CD4-positive, alpha-beta T cell treated with Interleukin-21 for 1 hour (primary cell): ENCODE data around the gene PTK7.
"Not testable (repeated sequence)": the region's sequence is repeated elsewhere in the genome, so short reads cannot be mapped to it uniquely, and the experiment has no call there.

Source experiments
- DNase-seq: peaks from one replicate; pipeline ENCODE4 v3.0.0-alpha.2; 2020

The PTK7 gene

DNA sequence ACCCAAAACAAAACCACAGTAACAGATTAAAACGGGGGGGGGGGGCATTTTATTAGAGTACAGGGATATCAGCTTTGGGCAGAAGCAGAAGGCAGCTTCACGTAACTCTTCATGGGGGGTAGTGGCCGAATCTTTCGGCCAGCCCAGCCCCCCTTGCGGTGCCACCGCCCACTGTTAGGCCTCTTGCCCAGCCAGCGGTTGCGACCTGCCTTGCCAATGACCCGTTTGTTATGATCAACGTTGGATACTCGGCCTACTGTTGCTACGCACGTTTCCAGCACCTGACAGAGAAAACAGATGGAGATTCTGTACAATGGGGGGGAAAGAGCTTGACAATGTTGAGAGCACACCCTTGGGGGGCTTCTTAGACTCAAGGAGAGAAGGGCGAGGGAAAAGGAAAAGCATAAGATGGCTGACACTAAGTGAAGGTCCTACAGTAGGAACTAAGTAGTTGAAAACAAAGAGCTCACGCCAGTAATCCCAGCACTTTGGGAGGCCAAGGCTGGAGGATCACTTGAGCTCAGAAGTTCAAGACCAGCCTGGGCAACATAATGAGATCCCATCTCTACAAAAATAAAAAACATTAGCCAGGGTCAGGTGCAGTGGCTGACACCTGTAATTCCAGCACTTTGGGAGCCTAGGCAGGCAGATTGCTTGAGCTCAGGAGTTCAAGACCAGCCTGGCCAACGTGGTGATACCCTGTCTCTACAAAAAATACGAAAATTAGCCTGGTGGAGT, 21.7 kb upstream of the PTK7 start:
- no peak for DNase-seq

DNA sequence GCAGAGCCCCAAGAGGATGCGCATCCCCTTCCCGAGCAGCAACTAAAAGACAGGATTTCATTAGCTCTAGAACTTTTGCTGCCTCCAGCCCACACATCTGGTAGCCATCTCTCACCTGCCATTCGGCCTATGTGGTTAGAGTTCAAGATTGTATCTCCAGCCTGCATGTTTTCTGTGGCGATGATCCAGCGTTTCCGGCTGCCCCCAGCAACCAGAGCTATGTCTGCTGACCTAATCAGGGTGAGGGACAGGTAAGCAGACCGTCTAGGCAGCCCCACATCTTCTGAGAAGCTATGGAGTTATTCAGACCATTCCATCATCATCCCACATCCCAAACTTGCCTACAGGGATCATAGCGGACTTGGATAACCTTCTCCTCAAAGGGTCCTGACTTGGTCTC, 20.1 kb upstream of the PTK7 start:
- DNase-seq, result no peak

DNA sequence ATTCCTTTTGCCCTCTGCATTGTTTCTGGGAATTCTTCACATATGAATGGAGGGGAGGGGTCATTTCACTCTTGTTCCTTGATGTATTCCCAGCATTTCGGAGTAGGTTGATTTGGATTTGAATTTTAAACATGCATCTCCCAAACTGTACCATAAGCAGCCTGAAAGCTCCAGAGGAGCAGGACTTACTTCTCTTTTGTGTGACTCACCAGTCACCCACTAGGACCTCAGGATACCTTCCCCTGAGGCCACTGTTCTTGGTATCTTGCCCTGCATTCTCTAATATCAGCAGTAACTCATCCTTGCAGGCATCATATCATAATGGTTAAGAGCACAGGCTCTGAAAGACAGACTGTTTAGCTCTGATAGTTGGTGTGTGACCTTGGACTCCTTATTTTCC, 17.6 kb upstream of the PTK7 start:
- DNase-seq, result no peak

DNA sequence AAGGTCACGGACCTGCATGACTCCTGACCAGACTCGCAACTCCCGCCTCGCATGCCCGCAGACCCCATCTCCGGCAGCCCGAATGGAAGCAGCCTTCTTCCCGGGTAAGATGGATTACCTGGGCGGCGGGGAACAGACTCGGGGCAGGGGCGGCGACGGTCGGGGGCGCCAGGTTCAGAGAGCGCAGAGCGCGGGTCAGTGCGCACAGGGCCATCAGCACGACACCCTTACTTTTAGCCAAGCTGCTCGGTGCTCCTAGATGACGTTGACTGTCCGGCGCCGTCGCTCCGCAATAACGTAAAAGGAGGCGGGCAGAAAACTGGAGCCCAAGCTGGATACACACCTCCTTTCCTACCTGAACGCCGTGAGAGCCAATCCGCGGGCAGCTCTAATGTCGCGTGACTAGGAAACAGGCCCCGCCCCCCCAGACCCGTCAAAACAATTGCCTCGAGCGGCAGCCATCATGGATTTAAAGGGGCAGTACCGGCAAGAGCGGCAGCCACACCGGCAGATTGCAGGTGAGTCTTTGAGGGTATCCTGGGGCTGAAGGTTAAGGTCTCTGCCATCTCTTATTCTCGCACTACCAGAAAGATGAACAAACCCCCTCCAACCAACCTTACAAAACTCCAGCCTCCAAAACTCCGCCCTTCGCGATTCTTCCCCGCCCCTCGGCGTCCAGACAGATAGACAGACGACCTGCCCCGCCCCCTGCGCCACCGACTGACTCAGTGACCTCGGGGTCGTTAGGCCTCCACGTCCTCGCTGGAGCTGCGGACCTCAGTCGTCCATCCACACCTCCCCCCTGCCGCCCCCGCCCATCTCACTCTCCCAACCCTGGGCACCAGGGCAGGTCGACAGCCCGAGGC, 16.7 kb upstream of the PTK7 start, which contains the start of the genes KLC4 and MRPL2:
KLC4 (plus strand) TSS at position 464 of the 866 bp plus-strand sequence. CDS start 1,705 bp downstream, outside the sequence.
MRPL2 (minus strand) TSS at position 267 of the 866 bp plus-strand sequence; CDS start at position 214, 53 bp downstream.
- DNase-seq, result peak; percentile 99

DNA sequence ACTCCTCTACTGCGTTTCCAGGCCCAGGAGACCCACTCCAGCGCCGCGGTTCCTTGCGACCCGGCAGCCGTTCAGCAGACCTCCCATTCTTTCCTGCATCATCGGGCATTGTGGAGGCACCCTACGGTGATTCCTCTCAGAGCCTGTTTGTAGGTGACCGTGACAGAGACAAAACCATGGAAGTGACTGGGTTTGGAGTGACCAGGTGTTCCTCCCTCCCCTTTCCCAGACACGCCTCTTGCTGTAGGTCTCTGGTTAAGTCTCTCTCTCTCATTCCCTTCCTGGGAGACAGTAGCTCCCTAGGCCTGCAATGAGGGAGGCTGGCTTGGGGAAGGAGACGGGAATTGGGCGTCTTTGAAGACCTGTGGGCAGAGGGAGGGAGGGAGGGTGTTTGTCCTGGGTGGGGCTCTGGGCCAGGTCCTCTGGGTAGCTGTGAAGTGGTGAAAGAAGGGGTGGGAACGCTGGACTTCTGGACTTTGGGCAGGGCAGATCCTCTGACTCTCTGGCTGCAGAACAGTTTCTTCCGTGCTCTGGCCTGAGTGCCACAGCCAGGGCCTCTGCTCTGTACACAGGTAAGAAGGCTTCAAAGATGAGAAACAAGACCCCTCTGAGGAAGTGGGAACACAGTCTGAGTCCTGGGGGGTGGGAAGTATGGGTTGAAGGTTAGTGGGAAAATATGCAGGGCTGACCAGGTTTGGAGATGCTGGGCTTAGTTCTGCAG, 15.9 kb upstream of the PTK7 start:
- DNase-seq, result no peak

DNA sequence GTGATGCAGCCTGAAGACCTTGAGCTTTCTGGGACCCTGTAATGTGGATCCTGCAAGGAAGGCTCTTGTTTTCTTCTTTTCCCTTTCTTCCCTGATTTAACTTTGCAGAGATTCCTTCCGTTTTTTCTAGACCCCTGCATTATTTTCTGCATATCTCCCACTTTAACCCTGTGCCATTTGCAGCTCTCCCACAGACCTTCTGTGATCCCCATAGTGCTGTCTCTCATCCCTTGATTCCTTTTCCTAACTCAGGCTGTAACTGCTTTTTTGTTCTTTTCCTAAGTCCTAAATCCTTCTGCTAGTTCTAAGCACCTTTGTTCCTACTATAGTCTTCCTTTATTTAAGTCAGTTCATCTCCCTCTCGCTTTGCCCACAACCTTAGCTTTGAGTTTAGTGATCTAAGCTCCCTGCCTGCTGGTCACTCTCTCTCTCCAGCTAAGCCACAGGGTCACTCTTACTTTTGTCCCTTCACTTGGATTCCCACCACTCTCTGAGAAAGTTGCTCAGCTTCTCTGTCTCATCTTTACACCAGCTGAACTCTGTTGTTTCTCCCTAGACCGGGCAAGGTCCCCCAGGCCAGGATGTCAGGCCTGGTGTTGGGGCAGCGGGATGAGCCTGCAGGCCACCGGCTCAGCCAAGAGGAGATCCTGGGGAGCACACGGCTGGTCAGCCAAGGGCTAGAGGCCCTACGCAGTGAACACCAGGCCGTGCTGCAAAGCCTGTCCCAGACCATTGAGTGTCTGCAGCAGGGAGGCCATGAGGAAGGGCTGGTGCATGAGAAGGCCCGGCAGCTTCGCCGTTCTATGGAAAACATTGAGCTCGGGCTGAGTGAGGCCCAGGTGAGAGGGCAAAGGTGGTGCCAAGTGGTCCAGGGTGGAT, 15.1 kb upstream of the PTK7 start:
- no peak for DNase-seq

DNA sequence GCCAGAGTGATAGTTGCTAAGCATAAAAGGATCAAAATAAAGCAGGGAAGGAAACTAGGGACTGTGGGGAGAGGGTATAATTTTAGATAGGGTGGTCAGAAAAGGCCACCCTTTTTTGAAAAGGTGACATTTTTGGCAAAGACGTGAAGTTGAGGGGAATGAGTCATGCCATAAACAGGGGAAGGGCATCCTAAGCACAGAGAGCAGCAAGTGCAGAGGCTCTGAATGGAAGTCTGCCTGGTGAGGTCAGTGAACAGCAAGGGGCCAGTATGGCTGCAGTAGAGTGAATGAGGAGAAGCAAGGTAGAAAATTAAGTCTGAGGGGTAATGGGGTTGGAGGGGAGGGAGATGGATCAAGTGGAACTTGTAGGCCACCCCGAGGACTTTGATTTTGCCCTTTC, 14.3 kb upstream of the PTK7 start:
- DNase-seq, result no peak

DNA sequence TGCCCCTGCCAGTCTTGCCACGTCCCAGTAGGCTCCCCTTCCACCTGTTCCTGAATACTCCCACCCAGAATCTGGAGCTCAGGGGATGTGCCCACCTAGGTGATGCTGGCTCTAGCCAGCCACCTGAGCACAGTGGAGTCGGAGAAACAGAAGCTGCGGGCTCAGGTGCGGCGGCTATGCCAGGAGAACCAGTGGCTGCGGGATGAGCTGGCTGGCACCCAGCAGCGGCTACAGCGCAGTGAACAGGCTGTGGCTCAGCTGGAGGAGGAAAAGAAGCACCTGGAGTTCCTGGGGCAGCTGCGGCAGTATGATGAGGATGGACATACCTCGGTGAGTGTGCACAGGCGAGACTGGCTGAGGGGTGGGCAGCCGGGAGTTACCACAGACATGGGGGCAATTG, 13.3 kb upstream of the PTK7 start:
- DNase-seq, result no peak

DNA sequence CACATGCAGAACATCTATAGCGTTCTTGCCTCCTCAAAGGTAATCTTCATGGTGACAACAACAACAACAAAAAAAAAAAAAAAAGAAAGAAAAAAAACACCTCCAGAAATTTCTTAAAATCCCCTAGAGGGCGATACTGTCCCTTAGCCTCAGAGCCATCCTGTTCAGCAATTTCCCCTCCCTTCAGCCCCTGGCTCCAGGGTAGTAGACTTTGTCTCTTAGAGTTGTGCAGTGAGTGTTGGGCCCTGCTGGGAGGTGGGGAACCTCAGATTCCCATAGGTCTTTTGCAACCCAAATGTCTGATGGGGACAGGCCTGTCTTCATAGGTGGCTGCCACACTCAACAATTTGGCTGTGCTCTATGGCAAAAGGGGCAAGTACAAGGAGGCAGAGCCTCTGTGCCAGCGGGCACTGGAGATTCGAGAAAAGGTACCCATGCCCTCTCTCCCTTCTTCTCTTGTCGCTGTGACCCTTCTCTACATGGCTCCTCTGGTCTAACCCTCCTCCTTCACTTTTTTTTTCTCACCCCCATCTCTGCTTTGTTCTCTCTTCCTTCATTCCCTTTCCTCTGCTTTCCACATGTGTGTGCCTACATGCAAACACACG, 6.0 kb upstream of the PTK7 start:
- peak; percentile 46 for DNase-seq

DNA sequence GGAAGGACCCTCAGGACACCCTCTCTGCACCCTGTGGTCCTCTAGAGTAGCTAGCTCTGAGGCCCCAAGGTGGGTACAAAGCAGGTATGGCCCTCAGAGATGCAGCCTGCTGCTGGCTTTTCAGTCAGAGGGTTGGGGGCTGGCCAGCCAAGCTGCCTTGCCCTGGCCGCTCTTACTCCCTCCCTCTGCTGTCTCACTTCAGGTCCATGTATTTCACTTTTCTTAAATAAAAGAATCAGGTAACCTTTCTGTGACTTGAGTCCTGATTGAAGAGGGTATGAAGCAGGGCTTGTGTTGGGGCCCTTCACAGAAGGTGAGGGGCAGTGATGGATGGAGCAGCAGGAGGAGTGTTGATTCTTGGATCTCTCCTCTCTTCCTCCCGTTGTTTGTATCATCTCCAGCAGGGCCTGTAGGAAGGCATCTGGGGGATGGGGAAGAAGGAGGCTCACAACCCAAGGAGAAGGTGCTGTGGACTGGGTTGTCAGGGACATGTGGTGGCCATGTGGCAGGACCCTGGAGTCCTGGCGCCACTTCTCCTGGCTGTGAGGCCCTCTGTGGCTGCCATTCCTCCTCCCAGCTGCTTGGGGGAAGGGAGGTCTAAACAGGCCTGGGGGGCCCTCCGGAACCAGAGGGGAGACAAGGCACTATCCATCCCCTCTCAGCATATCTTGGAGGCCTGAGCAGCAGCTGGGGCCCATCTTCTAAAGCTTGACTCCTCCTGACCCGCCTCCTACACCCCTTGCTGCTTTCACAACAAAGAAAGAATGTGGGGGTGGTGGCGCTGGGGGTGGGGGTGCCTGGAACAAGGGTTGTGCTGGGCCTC, 1.1 kb upstream of the PTK7 start:
- no peak for DNase-seq

DNA sequence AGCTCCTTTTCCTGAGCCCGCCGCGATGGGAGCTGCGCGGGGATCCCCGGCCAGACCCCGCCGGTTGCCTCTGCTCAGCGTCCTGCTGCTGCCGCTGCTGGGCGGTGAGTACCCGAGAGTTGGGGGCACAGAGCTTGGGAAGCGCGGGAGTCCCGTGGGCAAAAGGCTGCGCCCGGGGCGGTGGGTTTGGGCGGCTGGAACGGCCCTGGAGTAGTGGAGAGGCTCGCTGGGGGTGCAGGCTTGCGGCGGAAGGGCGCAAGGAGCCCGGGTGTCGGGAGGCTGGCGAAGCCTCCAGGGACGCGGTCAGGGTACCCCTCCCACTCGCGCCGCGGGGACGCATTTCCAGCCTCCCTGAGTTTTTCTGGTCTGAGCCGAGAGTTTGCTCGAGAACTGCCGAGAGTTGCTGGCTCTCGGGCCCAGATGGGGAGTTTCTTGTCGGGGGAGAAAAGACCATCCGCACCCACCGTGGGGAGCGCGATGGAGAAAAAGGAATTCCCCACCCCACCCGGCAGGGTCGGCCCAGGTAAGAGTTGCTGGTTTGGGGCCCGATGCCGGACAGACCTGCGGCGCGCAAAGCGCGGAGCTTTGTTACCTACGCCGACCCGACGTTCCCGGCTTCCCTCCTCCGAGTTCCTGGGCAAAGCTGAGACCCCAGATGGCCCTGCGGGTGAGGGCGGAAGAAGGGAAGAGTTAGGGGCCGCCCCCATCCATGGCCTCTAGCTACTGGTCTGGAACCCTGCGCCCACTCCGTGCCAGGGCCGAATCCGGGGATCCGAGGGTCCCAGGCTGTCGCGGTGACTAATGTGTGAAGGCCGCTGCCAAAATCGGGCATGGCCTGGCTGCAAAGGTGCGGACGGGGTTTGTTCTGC, 584 bp downstream of the PTK7 start:
- DNase-seq, result no peak

DNA sequence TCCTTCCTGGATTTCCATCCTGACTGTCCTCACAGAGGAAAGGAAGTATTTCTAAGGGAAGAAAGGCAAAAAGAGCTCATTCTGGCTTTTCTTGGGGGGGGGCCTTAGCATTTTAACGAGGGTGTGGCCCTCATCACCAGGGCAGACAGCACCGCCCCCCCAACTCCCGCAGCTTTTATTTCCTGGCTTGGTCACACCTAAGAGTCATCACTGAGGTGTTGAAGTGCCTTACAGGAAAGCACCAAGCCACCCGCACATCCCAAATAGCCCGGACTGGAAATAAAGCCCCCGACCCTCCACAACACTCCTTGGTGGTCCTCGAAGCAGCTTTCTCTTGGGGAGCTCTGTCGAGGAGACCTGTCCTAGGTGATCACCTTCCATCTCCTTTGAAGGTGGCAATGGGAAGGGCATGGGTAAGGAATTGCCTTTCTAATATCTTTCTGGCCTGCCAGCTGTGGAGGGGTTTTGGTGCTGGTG, 1.3 kb downstream of the PTK7 start:
- no peak for DNase-seq

DNA sequence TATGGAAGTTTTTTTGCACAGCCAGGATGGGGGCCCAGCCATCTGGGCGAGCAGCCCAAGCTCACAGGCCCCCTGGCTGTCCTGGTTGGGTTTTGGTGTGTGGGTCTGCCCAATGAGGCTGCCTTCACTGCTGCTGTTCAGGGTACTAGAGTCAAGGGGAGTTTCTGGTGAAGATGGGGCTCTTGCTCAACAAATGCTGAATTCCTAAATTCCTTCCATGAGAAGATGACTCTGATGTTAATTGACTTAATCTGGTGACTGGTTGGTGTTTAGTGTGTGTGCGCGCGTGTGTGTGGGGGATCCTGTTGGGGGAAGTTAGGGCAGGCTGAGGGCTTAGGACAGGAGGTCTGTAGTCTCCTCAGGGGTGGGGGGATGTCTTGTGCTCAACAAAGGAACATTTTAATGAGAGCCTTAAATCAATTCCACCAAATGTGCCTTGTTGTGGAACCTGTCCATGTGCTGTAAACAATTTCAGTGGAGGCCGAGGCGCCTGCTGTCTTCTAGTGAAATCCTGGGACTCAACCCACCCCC, 1.9 kb downstream of the PTK7 start:
- no peak for DNase-seq

DNA sequence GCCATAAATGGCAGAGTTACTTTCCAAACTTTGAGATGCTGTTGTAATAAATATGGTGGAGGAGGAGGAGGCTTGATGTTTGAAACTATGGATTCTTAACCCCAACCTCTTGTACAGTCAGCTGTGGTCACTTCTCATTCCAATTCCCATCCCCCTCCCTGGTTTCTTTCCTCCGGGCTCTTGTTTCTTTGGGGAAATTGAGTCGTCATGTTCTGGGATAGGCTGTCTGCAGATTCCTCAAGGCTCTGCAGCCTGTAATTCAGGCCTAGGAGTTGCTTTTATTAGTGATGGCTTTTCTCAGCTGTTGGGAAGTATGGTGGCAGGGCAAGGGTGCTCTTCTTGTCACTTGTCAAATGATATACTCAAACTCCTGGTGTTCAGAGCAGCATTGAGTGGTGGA, 2.6 kb downstream of the PTK7 start:
- no peak for DNase-seq

DNA sequence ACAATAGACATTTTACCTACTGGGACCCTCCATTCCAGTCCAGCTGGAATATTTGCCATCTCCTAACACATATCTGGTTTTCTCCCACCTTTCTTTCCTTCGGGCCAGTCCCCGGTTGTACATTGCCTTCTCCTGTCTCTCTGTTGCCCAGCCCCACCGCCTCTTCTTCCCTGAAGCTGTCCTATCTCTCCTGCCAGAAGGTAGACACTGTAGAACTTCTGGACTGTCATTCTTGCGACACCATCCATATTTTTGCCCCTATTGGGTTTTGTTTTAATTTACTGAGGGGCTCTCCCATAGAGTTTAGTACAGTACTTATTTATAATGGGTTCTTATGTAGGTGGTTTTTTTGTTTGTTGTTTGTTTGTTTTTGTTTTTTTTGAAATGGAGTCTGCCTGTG, 4.9 kb downstream of the PTK7 start:
- DNase-seq, result no peak

DNA sequence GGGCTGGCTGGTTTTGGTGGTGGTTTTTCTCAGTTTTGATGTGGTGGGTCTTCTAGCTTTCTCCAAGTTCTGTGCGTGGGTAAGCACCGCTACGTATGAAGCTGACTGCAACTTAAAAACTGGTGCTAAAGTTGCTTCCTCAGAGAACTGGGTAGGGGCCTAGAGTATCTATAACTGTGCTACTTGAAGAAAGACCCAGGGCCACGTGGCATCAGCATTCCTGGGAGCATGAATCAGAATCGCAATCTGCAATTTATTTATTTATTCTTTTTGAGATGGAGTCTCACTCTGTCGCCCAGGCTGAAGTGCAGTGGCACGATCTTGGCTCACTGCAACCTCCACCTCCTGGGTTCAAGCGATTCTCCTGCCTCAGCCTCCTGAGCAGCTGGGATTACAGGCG, 5.8 kb downstream of the PTK7 start:
- not testable (repeated sequence) for DNase-seq

DNA sequence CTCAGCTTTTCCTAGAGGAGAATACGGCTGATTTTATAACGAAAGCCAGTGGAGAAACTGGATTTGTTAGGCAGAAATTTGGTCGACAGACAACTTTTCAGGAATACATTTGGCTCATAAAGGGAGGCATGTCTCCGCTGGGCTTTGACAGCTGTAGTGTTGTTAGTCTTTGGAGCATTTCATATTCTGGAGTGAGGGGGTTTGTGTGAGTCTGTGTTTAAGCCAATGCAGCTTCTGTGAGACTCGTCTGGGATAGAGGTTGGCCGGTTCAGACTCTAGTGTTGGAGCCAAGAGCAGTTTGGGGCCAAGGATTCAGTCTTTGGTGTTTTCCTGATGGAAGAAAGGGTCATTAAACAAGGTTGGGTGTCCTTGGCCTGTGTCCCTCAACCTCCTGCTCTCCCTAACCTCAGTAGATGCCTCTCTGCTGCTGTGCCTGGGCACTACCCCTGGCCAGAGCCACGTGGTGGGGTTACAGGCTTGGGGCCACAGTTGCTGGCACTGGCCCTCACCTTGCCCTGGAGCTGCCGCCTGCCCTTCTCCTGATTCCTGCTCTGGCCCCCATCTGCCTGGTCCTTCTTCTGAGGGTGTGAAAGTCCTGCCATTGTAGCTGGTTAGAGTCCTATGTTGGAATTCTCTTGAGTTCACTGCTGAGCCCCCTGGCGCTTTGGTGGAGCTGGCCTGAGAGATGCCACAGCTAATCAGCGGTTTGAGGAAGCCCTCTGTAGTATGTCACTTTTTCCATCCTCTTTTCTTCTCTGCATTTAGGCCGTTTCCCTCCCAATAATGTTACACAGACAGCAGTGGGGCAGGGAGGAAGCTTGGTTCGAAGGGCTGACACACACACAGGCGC, 6.9 kb downstream of the PTK7 start:
- no peak for DNase-seq

DNA sequence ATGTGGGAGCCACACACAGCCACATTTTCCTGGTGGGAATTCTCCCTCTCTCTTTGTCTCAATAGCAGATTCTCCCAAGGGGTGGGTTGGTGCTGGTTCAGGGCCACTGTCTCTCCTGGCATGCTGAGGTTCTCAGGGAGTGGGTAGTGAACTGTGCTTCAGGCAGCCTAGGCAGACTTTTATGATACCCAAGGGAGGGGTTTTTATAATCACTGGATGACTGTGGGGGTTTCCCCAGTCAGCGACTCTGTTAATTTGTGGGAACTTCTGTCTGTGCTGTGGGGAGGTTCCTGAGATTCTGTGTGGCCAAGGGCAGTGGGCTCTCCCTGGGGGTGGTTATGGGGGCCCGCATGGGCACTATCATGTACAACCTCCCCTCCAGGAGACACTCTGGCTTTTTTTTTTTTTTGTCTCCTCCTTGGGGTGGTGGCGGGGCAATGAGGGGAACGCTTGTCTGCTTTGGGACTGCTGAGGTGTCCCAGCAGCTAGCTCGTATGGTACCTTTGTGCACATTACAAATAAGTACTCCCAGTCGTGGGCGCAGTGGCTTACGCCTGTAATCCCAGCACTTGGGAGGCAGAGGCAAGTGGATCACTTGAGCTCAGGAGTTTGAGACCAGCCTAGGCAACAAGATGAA, 10.0 kb downstream of the PTK7 start:
- no peak for DNase-seq
